Measurements from ENCODE around the gene RAB36. TPM values are rescaled to one million over a fixed set of nuclear protein-coding genes. Genes with fewer than 3 reads are reported as not detected.

RAB36 gene
- total RNA-seq, 4 donors from 2014 or later = 1.2 to 3.6 (median 1.8) TPM

- 28 to 31% methylated on average over 6 of the region's 6 CpGs for WGBS, 2 donors
- intact Hi-C loops (cut with DNase I; ENCODE audit: low total_unique reads) = no loop called here
- no peak overlapping the region for H3K4me3 ChIP-seq (ENCODE audit: low read depth, poor library complexity, severe bottlenecking)
- TF ChIP-seq POLR2A (IDR thresholded peaks at IDR 0.05) (no peak), CTCF (IDR thresholded peaks at IDR 0.05) (no peak)
- DNase-seq (ENCODE audit: low spot score in 2 of 2) = peak in 1 of 2 donors; percentile 30
Observed at GRCh38 chr22:23147617-23148387, 2.5 kb downstream of the RAB36 start.

- no peak overlapping the region for H3K4me3 ChIP-seq (ENCODE audit: low read depth, poor library complexity, severe bottlenecking)
- intact Hi-C loops (cut with DNase I; ENCODE audit: low total_unique reads) = no loop called here
- no peak for TF ChIP-seq CTCF (IDR thresholded peaks at IDR 0.05)
- no peak for TF ChIP-seq POLR2A (IDR thresholded peaks at IDR 0.05)
- no peak for DNase-seq (ENCODE audit: low spot score in 2 of 2)
- 77 to 79% methylated on average over 15 of the region's 15 CpGs for WGBS, 2 donors
Observed at GRCh38 chr22:23149743-23150238, 4.5 kb downstream of the RAB36 start.

GRCh38 chr22:23150762-23151161 is 5.5 kb downstream of the RAB36 start:
- intact Hi-C loops (cut with DNase I; ENCODE audit: low total_unique reads) = no loop called here
- TF ChIP-seq POLR2A (IDR thresholded peaks at IDR 0.05) (no peak), CTCF (IDR thresholded peaks at IDR 0.05) (no peak)
- 80 to 88% methylated on average over 6 of the region's 6 CpGs for WGBS, 2 donors
- DNase-seq (ENCODE audit: low spot score in 2 of 2) = no peak
- no peak overlapping the region for H3K4me3 ChIP-seq (ENCODE audit: low read depth, poor library complexity, severe bottlenecking)

- H3K4me3 ChIP-seq (ENCODE audit: low read depth, poor library complexity, severe bottlenecking) = no peak overlapping the region
- intact Hi-C loops (cut with DNase I; ENCODE audit: low total_unique reads) = no loop called here
- 85 to 91% methylated on average over 9 to 16 of the region's 16 CpGs for WGBS, 2 donors
- no peak for TF ChIP-seq POLR2A (IDR thresholded peaks at IDR 0.05)
- no peak for TF ChIP-seq CTCF (IDR thresholded peaks at IDR 0.05)
- no peak for DNase-seq (ENCODE audit: low spot score in 2 of 2)
Observed at GRCh38 chr22:23151827-23152226, 6.5 kb downstream of the RAB36 start.

- no peak overlapping the region for H3K4me3 ChIP-seq (ENCODE audit: low read depth, poor library complexity, severe bottlenecking)
- DNase-seq (ENCODE audit: low spot score in 2 of 2) = no peak
- 86 to 87% methylated on average over 19 of the region's 19 CpGs for WGBS, 2 donors
- intact Hi-C loops (cut with DNase I; ENCODE audit: low total_unique reads) = no loop called here
- no peak for TF ChIP-seq POLR2A (IDR thresholded peaks at IDR 0.05)
- no peak for TF ChIP-seq CTCF (IDR thresholded peaks at IDR 0.05)
Observed at GRCh38 chr22:23152238-23153114, 7.2 kb downstream of the RAB36 start.

Measured in lower leg skin (tissue), 4 donors.